GM12891 (cell line): ENCODE results near the gene MMP14.

Source experiments
- PAX5 ChIP-seq: IDR thresholded peaks from 2 replicates; pipeline ENCODE4 v1.6.1; 2011; ENCODE audit warnings: low read length, moderate library complexity, mild to moderate bottlenecking; ENCODE audit not compliant: insufficient read depth, severe bottlenecking
- POLR2A ChIP-seq: IDR thresholded peaks from 2 replicates; pipeline ENCODE4 v1.6.1; 2011; ENCODE audit warnings: low read depth, low read length, control low read depth
- POLR2AphosphoS5 ChIP-seq: IDR thresholded peaks from 2 replicates; pipeline ENCODE4 v1.6.1; 2011; ENCODE audit warnings: low read depth, low read length, control low read depth
- TAF1 ChIP-seq: IDR thresholded peaks from 2 replicates; pipeline ENCODE4 v1.6.1; 2011; ENCODE audit warnings: low read depth, low read length, control low read depth

DNA sequence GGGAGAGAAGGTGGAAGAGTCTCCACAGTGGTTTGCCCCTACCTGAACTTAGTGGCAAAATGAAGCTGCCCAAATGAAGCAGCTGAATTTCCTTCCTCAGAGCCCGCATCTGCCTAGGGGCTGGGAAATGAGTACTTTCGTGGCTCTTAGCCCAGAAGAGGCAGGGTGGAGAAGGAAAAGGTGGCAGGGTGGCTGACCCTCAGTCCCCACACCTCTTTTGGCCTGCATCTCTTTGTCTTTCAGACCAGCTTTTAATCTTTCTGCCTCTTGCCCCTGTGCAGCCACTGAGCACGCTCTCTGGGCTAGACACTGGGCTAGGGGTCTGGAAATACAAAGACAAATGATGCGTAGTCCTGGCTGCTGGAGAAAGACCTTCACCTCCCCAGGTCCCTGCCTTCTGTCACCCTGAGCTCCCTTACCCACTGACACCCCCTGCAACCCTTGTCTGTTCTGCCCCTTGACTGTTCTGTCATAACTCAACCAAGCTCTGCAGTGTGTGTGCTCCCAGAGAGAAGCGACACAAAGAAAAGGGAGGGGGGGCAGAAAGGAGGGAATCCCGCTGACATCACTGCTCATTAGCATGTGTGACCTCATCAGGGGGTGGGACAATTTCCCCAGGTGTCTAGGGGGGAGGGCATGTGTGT is 46.3 kb downstream of the MMP14 start:
- TF ChIP-seq POLR2A (0 out of 2 replicates have a peak, but pooled peaks have one; percentile 15), POLR2AphosphoS5 (no peak), TAF1 (no peak), PAX5 (no peak)
